ENCODE data around the gene ADAD2.

- TF ChIP-seq CTCF (IDR thresholded peaks at IDR 0.05 in 2 of 3, conservative IDR thresholded peaks at IDR 0.05 in 1 of 3; ENCODE audit: insufficient read depth in 2 of 3, low read depth in 1 of 3, low read length in 3 of 3) (no peak), EP300 (IDR thresholded peaks at IDR 0.05; ENCODE audit: low read length) (no peak), CHD2 (IDR thresholded peaks at IDR 0.05; ENCODE audit: low read depth, low read length) (no peak), XRCC3 (IDR thresholded peaks at IDR 0.05) (no peak), ZFX (CRISPR knock-in tag; IDR thresholded peaks at IDR 0.05) (no peak), E2F1 (CRISPR knock-in tag; IDR thresholded peaks at IDR 0.05) (no peak), PRPF4 (IDR thresholded peaks at IDR 0.05; ENCODE audit: insufficient read depth, low read depth, low read length, poor library complexity, severe bottlenecking) (no peak), KAT2B (IDR thresholded peaks at IDR 0.05; ENCODE audit: low read depth, low read length) (no peak), BHLHE40 (IDR thresholded peaks at IDR 0.05; ENCODE audit: low read length) (no peak)
These were observed 32.5 kb downstream of the ADAD2 start for GRCh38 chr16:84223456-84223855.

All from K562 (cell line).